OCI-LY1 (cell line): ENCODE results near the gene ACO2.

ENCODE experiments used
- H2AFZ ChIP-seq: fragments of 200-600 bp; sonication (generic), shearing (Covaris generic); 2 replicates; pipeline ENCODE4 v1.6.0; 2014; ENCODE audit warnings: antibody characterized with exemption, mild to moderate bottlenecking, low read length
- H3F3A ChIP-seq: fragments of 200-600 bp; sonication (generic), shearing (Covaris generic); 2 replicates; pipeline ENCODE4 v1.6.0; 2014; ENCODE audit warnings: mild to moderate bottlenecking, antibody characterized with exemption, low read length, moderate library complexity; ENCODE audit not compliant: insufficient read depth
- H3K27ac ChIP-seq: fragments of 200-600 bp; sonication (generic); 2 replicates; pipeline ENCODE4 v1.5.1; 2014; ENCODE audit warnings: low read length, mixed run types, mild to moderate bottlenecking, low read depth; ENCODE audit not compliant: poor library complexity, severe bottlenecking
- H3K27me3 ChIP-seq: fragments of 200-600 bp; sonication (generic); 2 replicates; pipeline ENCODE4 v1.6.0; 2014; ENCODE audit warnings: antibody characterized with exemption, mild to moderate bottlenecking, low read length, moderate library complexity; ENCODE audit not compliant: insufficient read depth
- H3K36me3 ChIP-seq: fragments of 200-600 bp; sonication (generic); 2 replicates; pipeline ENCODE4 v1.6.1; 2014; ENCODE audit warnings: mild to moderate bottlenecking, antibody characterized with exemption, low read length, moderate library complexity, mixed read lengths; ENCODE audit not compliant: insufficient read depth
- H3K4me1 ChIP-seq: fragments of 200-600 bp; sonication (generic); 2 replicates; pipeline ENCODE4 v1.5.1; 2014; ENCODE audit warnings: mild to moderate bottlenecking, low read length, moderate library complexity; ENCODE audit not compliant: insufficient read depth, severe bottlenecking
- H3K4me2 ChIP-seq: fragments of 200-600 bp; sonication (generic), shearing (Covaris generic); 2 replicates; pipeline ENCODE4 v1.6.1; 2014; ENCODE audit warnings: low read length
- H3K4me3 ChIP-seq: fragments of 200-600 bp; sonication (generic); 2 replicates; pipeline ENCODE4 v1.5.1; 2014; ENCODE audit warnings: low read length, low read depth, mild to moderate bottlenecking, mixed read lengths; ENCODE audit not compliant: poor library complexity, severe bottlenecking
- H3K79me2 ChIP-seq: fragments of 200-600 bp; shearing (Covaris generic); 2 replicates; pipeline ENCODE4 v1.6.1; 2016; ENCODE audit warnings: mixed run types, low read length, mixed read lengths; ENCODE audit not compliant: insufficient read depth
- H3K9ac ChIP-seq: fragments of 200-600 bp; sonication (generic), shearing (Covaris generic); 2 replicates; pipeline ENCODE4 v1.6.1; 2014; ENCODE audit warnings: mild to moderate bottlenecking, low read length, mixed read lengths
- H3K9me2 ChIP-seq: fragments of 200-600 bp; sonication (generic), shearing (Covaris generic); 2 replicates; pipeline ENCODE4 v1.6.1; 2014; ENCODE audit warnings: low read depth, mild to moderate bottlenecking, low read length, mixed read lengths
- H3K9me3 ChIP-seq: fragments of 200-600 bp; shearing (Covaris generic); 2 replicates; pipeline ENCODE4 v1.6.1; 2014; ENCODE audit warnings: low read length, mixed read lengths
- H4K20me1 ChIP-seq: fragments of 200-600 bp; sonication (generic), shearing (Covaris generic); 2 replicates; pipeline ENCODE4 v1.6.0; 2016; ENCODE audit warnings: mild to moderate bottlenecking, low read length; ENCODE audit not compliant: insufficient read depth
- EZH2 ChIP-seq: fragments of 200-600 bp; sonication (generic), shearing (Covaris generic); IDR thresholded peaks from 2 replicates; pipeline ENCODE4 v1.8.0; 2017; ENCODE audit warnings: borderline replicate concordance, mixed run types, mild to moderate bottlenecking, antibody characterized with exemption, low read length, moderate library complexity, mixed read lengths
- TF ChIP-seq, protein P1 (sequence below): fragments of 200-600 bp; sonication (generic), shearing (Covaris generic); IDR thresholded peaks from 2 replicates; pipeline ENCODE4 v1.5.1; 2017; ENCODE audit warnings: mild to moderate bottlenecking, antibody characterized with exemption, low read length, moderate library complexity, mixed read lengths

The ACO2 gene

DNA sequence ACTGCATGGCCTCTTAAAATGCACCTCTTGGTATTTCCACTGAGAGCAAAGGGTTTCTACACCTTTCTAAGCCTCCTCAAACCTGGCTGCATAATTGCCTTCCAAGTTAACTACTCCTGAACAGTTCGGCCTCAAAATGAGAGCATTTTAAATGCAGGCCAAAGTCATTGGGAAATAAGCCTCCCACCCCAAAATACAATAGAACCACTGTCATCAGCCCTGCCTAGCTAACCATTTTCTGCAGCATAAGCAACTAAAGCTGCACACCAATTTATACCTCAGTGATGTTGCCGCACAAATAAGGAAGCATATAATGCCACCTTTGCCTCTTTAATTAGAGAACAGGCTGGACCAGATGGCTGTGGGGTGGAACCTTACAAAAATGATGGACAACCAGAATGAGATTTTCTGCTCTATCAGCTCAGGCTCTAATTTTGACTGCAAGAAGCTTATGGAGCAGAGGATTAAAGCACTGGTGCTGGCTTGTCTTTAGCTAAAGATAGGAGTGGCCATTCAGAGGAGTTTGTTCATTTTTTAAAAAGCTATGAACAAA, 26.6 kb upstream of the ACO2 start:
- Histone ChIP-seq H3K9me3 (no peaks in the 10 kb centered on the region), H3K4me1 (peaks cover 27% of the 10 kb centered on the region), H3K79me2 (peaks cover 37% of the 10 kb centered on the region), H3F3A (no peaks in the 10 kb centered on the region), H4K20me1 (no peaks in the 10 kb centered on the region), H3K9ac (no peak overlapping the region), H2AFZ (no peak overlapping the region), H3K4me3 (no peak overlapping the region), H3K27me3 (no peaks in the 10 kb centered on the region), H3K36me3 (peaks cover 26% of the 10 kb centered on the region; the same call in 1 of the 2 replicates), H3K27ac (no peak overlapping the region), H3K4me2 (no peak overlapping the region), H3K9me2 (no peaks in the 10 kb centered on the region)
- TF ChIP-seq, protein P1, sequence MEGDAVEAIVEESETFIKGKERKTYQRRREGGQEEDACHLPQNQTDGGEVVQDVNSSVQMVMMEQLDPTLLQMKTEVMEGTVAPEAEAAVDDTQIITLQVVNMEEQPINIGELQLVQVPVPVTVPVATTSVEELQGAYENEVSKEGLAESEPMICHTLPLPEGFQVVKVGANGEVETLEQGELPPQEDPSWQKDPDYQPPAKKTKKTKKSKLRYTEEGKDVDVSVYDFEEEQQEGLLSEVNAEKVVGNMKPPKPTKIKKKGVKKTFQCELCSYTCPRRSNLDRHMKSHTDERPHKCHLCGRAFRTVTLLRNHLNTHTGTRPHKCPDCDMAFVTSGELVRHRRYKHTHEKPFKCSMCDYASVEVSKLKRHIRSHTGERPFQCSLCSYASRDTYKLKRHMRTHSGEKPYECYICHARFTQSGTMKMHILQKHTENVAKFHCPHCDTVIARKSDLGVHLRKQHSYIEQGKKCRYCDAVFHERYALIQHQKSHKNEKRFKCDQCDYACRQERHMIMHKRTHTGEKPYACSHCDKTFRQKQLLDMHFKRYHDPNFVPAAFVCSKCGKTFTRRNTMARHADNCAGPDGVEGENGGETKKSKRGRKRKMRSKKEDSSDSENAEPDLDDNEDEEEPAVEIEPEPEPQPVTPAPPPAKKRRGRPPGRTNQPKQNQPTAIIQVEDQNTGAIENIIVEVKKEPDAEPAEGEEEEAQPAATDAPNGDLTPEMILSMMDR: no peak
- no peak for TF ChIP-seq EZH2

DNA sequence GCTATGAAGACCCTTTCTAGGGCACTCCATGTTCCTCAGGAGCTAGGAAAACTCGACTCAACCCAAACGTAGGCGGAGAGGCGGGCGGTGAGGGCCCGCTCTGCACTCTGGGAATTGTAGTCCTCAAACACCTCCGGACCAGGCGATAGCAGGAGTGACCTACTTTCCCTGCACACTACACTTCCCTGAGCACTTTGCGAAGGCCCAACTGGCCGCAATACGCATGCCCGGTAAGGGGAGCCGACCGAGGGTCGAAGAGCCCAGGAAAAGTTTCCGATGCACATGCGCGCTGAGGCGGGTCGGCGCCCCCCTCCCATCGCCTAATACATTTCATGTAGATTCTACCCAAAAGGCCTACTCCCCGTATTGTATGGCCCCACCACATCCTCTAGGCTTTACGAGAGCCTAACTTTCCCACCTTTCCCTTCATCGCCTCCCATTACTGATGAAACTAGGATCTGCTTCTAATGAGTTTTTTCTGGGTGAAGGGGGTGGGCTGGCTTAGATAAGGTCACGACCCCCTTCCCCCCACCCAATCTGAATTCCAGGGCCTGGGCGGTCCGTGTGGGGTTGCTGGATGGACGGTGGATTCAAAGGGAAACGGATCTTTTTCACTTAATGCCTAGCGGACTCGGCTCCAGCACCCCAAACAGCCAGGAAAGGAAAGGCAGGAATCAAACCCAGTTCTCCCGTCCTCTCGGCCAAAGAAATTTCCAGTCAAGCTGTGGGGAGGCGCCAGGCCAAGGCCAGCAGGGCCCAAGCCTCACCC, 24.4 kb upstream of the ACO2 start:
- TF ChIP-seq, protein P1: no peak
- no peak for TF ChIP-seq EZH2
- no peaks in the 10 kb centered on the region for H3F3A ChIP-seq
- peaks cover 37% of the 10 kb centered on the region for H3K79me2 ChIP-seq
- peak overlapping the region; percentile 95 for H3K9ac ChIP-seq
- peaks cover 33% of the 10 kb centered on the region for H3K4me1 ChIP-seq
- peaks cover 21% of the 10 kb centered on the region; the same call in 1 of the 2 replicates for H3K36me3 ChIP-seq
- no peaks in the 10 kb centered on the region for H3K9me3 ChIP-seq
- no peaks in the 10 kb centered on the region for H3K27me3 ChIP-seq
- peak overlapping the region; percentile 92 for H3K4me2 ChIP-seq
- peak overlapping the region; percentile 87 for H3K4me3 ChIP-seq
- no peak overlapping the region for H2AFZ ChIP-seq
- peak overlapping the region; percentile 98 for H3K27ac ChIP-seq
- H3K9me2 ChIP-seq: no peaks in the 10 kb centered on the region
- H4K20me1 ChIP-seq: no peaks in the 10 kb centered on the region

DNA sequence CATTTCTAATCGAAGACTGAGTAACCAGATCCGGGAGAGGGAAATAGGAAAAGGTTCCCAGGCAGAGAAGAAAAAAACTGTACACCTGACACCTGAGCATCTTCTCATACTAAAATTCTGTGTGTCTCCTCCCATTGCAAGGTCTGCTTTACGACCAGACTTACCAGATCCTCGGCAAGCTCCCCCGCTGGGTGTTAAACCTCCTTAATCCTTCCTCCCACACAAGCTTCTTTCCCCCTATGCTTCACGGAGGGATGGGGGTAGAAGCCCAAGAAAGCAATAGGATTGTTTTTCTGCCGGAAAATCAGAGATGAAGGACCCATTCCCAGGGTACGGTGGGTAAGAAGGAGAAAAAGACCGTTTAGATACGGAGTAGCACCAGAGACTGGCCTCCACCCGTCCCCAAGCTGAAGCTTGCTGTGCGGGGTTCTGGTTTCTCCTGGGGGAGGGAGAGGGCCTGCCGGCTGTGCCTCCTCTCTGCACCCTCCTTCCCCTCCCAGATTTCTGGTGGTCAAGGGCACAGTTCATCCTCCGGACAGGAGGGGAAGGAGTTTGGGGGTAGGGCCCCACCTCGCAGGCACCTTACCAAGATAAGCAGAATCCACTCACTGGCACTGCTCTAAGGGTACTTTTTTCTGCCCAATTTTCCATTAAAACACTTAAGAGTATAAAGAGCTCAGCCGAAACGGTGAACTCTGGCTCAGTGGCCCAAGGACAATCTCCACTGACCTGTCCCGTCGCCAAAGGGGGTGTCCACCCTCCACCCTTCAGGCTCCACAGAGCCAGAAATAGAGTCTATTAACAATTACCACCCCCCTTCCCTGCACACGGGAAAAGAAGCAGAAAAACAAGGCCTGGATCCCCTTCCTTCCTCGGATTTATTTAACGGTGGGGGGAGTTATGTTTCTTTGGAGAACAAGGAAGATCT, 23.5 kb upstream of the ACO2 start:
- peak overlapping the region; percentile 87 for H3K4me3 ChIP-seq
- peak overlapping the region; percentile 98 for H3K27ac ChIP-seq
- no peaks in the 10 kb centered on the region for H3F3A ChIP-seq
- H3K27me3 ChIP-seq: no peaks in the 10 kb centered on the region
- no peaks in the 10 kb centered on the region for H3K9me2 ChIP-seq
- peak overlapping the region; percentile 92 for H3K4me2 ChIP-seq
- peaks cover 16% of the 10 kb centered on the region; the same call in 1 of the 2 replicates for H3K36me3 ChIP-seq
- H3K79me2 ChIP-seq: peaks cover 37% of the 10 kb centered on the region
- no peak overlapping the region for H2AFZ ChIP-seq
- no peaks in the 10 kb centered on the region for H3K9me3 ChIP-seq
- H3K9ac ChIP-seq: peak overlapping the region; percentile 95
- TF ChIP-seq, protein P1: no peak
- TF ChIP-seq EZH2: no peak
- no peaks in the 10 kb centered on the region for H4K20me1 ChIP-seq
- H3K4me1 ChIP-seq: peaks cover 34% of the 10 kb centered on the region
